HEK293 (cell line): Measurements from ENCODE around the gene ASAP2.

Source experiments
- ZNF302 ChIP-seq: fragments of 450-650 bp; formaldehyde crosslinking; IDR thresholded peaks from 2 replicates; pipeline ENCODE4 v1.5.1; 2016; ENCODE audit warnings: missing biosample characterization, missing genetic modification characterization, low read depth
- TF ChIP-seq, protein P1 (sequence below): fragments of 450-650 bp; formaldehyde crosslinking; IDR thresholded peaks from 2 replicates; pipeline ENCODE4 v1.5.1; 2016; ENCODE audit warnings: missing biosample characterization, missing genetic modification characterization
- TF ChIP-seq, protein P2 (sequence below): sonication (generic); formaldehyde crosslinking; IDR thresholded peaks from 2 replicates; pipeline ENCODE4 v1.8.1; 2022; ENCODE audit warnings: mild to moderate bottlenecking, moderate library complexity, missing genetic modification reagents
- TF ChIP-seq, protein P3 (sequence below): fragments of 450-650 bp; formaldehyde crosslinking; IDR thresholded peaks from 2 replicates; pipeline ENCODE4 v1.5.1; 2016; ENCODE audit warnings: missing biosample characterization, missing genetic modification characterization

DNA sequence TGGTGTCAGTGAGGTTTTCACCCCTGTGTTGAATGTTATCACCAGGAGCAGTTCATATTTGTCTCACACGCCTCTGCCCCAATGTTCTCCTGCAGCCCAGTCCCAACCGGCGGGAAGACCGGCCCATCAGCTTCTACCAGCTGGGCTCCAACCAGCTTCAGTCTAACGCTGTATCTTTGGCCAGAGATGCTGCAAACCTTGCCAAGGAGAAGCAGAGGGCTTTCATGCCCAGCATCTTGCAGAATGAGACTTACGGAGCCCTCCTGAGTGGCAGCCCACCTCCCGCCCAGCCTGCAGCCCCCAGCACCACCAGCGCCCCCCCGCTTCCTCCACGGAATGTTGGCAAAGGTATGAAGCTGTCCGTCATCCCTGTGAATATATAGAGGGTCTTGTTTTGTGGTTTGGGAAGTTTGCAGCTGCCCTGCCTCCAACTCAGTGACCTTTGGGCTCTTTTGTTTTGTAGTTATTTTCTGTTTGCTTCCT, 181.6 kb downstream of the ASAP2 start:
- TF ChIP-seq, protein P1, sequence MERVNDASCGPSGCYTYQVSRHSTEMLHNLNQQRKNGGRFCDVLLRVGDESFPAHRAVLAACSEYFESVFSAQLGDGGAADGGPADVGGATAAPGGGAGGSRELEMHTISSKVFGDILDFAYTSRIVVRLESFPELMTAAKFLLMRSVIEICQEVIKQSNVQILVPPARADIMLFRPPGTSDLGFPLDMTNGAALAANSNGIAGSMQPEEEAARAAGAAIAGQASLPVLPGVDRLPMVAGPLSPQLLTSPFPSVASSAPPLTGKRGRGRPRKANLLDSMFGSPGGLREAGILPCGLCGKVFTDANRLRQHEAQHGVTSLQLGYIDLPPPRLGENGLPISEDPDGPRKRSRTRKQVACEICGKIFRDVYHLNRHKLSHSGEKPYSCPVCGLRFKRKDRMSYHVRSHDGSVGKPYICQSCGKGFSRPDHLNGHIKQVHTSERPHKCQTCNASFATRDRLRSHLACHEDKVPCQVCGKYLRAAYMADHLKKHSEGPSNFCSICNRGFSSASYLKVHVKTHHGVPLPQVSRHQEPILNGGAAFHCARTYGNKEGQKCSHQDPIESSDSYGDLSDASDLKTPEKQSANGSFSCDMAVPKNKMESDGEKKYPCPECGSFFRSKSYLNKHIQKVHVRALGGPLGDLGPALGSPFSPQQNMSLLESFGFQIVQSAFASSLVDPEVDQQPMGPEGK, result no peak
- TF ChIP-seq, protein P2, sequence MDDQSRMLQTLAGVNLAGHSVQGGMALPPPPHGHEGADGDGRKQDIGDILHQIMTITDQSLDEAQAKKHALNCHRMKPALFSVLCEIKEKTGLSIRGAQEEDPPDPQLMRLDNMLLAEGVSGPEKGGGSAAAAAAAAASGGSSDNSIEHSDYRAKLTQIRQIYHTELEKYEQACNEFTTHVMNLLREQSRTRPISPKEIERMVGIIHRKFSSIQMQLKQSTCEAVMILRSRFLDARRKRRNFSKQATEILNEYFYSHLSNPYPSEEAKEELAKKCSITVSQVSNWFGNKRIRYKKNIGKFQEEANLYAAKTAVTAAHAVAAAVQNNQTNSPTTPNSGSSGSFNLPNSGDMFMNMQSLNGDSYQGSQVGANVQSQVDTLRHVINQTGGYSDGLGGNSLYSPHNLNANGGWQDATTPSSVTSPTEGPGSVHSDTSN (CRISPR knock-in tag), result no peak
- TF ChIP-seq, protein P3, sequence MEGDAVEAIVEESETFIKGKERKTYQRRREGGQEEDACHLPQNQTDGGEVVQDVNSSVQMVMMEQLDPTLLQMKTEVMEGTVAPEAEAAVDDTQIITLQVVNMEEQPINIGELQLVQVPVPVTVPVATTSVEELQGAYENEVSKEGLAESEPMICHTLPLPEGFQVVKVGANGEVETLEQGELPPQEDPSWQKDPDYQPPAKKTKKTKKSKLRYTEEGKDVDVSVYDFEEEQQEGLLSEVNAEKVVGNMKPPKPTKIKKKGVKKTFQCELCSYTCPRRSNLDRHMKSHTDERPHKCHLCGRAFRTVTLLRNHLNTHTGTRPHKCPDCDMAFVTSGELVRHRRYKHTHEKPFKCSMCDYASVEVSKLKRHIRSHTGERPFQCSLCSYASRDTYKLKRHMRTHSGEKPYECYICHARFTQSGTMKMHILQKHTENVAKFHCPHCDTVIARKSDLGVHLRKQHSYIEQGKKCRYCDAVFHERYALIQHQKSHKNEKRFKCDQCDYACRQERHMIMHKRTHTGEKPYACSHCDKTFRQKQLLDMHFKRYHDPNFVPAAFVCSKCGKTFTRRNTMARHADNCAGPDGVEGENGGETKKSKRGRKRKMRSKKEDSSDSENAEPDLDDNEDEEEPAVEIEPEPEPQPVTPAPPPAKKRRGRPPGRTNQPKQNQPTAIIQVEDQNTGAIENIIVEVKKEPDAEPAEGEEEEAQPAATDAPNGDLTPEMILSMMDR, result no peak
- TF ChIP-seq ZNF302 (tag by site-specific recombination), result no peak
